ENCODE measurements around the gene PPP2R2C.

The PPP2R2C gene

DNA sequence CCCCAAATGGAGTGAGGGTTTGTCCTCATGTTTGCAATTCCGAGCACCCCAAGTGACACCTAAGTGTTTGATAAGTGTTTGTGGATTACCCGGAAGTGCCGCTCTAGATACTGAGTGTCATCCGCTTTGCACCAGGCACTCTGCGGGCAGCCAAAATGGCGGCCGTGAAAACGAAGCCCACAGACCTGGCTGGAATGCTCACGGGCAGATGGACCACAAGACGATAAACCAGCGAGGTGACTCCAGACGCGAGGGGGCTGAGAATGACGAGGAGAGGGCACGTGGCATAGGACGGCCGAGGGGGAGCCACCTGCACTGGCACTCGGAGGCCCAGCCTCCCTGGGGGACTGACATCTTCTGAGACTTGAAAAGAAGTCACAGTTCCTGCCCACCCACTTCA lies 51.0 kb downstream of the PPP2R2C start:
- no peak for DNase-seq

DNA sequence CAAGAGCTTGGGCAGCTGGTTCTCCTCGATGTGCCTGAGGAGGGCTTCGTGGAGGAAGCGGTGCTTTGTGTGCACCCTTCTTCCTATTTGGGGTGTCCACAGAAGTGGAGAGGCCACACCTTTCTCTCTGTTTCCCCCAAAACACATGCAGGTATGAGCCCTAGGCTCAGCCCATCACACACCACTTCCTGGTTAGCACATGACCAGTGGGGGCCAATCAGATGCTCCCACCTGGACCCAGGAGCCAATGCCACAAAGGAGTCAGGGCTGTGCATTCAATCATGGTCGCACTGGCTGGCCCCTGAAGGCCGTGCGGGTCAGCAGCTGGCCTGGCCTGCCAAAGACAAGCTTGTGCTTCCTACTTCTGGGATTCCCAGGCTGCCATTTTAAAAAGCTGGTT lies 51.4 kb downstream of the PPP2R2C start:
- no peak for DNase-seq

DNA sequence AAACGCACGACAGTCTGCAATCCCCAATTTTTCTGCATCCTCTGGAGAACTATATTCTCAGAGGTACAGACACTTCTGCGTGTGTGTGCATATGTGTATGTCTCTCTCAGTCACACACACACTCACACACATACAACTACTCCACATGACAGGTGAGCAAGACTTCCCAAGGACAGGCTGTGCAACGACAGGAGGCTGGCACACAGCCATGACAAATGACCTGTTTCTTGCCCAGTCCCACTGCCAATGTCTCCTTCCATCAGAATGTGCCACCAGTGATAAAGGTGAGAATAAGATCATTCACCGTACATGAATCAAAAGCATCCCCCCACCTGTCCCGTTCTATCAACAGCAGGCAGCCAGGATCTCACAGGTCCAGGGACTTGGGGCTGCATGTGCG lies 52.4 kb downstream of the PPP2R2C start:
- no peak for DNase-seq

DNA sequence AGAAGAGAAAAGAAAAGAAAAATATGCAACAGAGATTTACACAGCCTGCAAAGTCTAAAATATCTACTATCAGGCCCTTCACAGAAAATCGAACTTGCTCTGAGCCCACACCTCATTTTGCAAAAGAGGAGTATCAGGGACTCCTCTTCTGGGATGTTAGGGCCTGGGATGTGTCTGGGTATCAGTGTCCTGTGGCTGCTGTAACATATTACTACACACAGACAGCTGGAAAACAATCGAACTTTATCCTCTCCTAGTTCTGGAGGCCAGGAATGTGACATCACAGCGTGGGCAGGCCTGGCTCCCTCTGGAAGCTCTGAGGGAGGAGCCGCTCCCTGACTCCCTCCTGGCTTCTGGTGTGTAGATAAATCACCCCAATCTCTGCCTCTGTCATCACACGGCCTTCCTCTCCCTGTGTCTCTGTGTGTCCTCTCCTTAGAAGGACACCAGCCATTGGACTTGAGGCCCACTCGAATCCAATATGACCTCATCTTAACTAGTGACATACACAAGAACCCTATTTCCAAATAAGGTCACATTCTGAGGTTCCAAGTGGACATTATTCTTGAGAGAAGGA lies 52.9 kb downstream of the PPP2R2C start:
- no peak for DNase-seq

DNA sequence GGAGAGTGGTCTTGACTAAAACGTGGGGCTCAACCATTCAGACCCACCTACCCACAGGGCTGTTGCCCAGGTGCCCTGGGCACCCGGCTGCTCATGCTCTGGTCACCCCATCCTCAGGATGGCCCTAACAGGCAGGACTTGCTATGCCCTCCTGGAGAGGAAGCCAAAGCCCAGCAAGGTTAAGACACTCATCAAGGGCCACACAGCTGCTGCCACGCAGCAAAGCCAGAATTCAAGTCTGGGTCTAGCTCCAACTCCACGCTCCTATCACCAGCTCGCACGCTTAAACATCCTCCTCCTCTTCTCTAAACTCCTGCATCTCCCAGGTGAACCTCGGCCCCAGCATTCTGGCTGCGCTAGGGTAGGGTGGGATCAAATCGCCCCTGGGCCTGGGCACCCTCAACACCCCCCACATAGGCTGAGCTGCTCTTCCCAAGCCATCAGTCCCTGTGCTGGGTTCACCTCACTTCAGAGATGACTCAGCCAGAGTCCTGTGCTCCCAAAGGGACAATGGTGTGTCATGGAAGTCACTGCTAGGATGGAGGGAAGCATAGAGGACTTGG lies 54.1 kb downstream of the PPP2R2C start:
- no peak for DNase-seq

- no peak for DNase-seq
Observed at GRCh38 chr4:6417516-6418050, 54.8 kb downstream of the PPP2R2C start.

DNA sequence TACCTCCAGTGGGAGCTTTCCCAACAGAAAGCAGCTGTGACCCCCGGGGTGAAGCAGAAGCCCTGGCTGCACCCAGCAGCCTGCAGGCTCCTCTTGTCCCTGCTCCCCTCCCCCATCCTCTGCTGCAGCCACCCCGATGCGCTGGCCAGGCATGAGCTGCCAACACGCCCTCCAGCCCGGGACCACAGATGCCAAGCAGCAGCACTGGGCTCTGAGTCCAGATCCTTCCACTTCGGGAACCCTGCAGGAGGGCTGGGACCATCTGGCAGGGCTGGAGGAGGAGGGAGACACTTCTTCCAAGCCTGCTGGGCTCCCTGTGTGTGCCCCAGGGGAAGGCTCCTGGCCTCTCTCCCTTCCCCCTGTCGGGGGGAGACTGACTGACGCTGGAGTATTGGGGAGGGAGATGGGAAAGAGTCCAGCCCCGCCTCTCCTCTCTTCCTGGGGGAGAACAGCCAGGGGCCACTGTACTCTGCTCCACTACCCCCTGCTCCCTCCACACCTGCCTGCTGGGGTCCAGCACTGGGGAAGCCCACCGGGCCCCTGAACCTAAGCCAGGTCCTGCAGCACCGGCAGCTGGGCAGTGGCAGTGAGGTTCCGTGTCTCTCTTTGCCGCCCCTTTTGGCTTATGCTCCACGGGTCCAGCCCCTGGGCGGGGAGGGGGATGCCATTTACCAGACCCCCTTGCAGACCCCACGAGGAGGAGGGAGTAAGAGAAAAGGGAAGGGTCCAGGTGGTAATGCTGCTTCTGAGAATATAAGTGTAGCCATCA lies 55.7 kb downstream of the PPP2R2C start:
- no peak for DNase-seq

- DNase-seq, result no peak
Observed at GRCh38 chr4:6415031-6415705, 57.2 kb downstream of the PPP2R2C start.

DNA sequence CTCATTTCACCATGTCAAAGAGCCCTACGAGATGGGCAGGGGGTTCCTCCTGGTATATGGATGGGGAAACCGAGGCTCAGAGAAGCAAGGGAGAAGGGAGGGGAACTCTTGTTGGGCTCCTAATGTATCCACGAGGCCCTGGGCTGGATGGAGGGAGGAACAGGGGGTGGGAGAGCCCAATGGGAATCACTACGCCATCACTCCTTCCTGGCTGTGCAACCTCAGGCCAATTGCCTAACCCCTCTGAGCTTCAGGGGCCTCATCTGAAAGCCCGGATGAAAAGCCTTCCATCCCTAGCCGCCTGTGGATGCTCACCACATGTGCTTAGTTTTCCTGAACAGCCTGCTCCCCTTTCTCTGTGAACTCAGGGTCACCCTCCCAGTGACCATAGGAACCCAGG lies 57.8 kb downstream of the PPP2R2C start:
- DNase-seq, result no peak

- DNase-seq, result no peak
Observed at GRCh38 chr4:6410664-6411063, 61.8 kb downstream of the PPP2R2C start.

- no peak for DNase-seq
Observed at GRCh38 chr4:6410068-6410467, 62.3 kb downstream of the PPP2R2C start.

- DNase-seq, result no peak
Observed at GRCh38 chr4:6409381-6409780, 63.0 kb downstream of the PPP2R2C start.

- DNase-seq, result no peak
Observed at GRCh38 chr4:6408263-6408662, 64.2 kb downstream of the PPP2R2C start.

DNA sequence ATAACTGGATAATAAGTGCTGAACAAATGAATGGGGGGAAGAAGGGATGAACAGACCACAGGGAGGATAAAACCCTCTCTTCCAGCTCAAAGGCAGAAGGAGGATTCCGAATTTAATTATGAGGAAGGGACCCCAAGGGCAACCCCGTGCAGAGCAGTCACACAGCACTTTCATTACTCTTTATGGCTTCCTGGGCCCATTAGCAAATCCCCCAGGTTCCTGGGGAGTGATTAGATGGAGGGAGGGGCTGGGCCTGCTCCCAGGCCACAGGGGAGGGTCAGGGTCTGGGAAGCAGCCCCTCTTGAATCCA lies 67.1 kb downstream of the PPP2R2C start:
- no peak for DNase-seq

DNA sequence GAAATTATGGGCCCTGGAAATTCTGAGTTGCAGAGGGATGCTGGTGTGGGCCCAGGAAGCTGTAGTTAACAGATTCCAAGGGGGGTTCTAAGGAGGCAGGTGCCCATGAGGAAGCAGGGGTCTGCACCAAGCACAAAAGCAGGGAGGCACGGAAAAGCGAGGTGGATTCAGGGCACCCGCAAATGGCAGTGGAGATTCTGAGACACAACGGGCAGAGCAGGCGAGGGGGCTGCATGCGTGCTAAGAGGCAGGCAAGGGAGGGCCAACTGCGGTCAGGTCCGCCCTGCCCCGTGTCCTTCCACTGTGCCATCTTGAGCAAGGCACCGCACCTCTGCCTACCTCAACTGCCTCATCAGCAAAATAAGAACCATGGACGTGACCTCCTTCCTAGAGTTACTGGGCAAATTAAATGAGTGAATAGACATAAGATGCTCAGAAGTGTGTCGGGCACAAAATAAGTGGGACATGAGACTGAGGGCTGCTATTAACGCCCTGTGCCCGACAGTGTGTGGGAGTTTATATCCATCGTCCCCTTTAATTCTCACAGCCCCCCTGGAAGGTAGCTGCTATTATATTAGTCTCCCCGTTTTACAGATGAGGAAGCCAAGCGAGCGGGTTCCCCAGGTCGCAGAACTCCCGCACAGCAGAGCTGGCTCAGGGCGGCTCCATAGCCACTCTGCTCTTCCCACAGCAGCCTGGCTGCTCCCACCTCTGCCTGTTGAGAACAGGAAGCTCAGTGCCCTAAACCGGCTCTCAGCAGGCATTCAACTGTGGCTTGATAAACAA lies 67.6 kb downstream of the PPP2R2C start:
- no peak for DNase-seq

DNA sequence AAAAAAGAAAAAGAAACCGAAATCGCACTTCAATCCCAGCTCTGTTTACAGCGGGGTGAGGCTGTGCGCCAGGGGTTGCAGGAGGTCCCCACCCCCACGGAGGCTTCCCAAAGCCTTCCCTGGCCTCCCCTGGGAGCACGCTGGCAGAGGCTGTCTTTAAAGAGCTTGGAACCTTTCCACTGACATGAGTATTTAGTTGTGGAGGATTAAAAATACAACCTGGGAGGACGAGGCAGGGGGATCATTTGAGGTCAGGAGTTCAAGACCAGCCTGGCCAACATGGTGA lies 69.1 kb downstream of the PPP2R2C start:
- no peak for DNase-seq

GRCh38 chr4:6402566-6403399 lies 69.6 kb downstream of the PPP2R2C start:
- DNase-seq, result peak in 1 of 2 experiments; percentile 6

DNA sequence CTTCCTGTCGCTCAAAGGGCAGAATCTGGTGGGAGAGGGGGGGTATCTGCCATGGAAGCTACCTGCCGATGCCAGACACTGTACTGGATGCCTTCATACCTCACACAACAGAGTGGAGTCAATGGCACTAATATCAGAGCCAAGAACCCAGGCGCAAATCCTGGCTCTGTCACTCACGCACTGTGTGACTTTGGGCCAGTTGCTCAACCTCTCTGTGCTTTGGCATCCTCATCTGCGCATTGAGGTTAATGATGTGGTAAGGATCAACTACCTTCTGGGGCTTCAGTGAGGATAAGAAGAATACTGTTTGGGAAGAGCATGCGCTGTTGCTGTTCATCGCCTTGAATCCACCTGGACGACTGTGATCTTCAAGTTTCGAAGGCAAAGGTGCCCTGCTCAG lies 70.6 kb downstream of the PPP2R2C start:
- no peak for DNase-seq

DNA sequence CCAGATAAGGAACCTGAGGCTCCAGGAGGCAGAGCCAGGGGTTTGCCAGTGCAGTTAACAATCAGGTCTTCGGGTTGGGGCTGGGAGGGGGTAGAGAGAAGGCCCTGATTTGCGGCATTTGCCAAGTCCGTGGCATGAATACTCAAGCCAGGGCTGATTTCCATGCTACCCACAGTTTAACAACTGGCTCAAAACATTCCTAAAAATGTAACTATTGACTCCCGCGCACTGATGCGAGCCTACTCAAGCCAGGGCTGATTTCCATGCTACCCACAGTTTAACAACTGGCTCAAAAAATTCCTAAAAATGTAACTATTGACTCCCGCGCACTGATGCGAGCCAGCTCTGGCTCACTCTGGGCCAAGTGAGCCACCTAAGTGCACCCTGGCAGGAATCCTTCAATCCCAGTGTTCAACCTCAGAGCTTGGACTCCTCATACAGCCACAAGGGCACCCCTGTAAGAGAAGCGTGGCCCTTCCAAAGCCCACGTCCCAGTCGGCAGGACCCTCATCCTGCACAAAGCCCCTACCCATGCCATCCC lies 75.6 kb downstream of the PPP2R2C start:
- no peak for DNase-seq

DNA sequence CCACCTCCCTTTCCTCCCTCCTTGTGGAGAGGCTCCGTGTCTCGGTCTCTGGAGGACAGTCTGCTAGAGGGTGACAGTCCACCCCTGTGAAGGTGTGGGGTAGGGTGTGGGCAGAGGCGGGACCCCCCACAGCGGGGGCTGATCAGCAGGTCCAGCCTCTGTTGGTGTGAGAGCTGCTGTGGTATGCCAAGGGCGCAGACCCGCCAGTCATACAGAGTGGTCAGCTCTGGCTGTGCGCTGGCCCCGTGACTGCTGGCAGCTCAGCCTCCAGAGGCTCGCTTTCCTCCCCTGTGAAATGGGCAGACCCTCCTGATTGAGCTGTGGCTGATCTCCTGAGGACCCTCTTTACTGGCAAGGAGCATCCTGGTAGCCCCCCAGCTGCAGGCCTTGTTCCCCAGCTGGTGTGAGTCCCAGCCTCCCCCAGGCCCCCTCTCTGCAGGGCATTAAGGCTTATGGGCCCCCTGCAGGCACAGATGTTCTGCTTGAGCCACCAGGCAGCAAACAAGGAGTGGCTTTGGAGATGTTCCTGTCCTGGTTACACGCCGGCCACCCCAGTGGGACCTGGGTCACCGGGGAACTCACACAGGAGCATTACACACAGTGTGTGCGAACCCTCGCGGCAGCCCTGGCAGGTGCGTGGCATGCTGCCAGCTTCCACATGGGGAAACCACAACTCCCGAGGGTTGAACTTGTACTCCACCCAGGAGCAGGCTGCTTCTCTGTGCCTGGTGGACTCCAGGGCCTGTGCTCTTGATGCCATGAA lies 76.8 kb downstream of the PPP2R2C start:
- DNase-seq, result no peak

- DNase-seq, result no peak
Observed at GRCh38 chr4:6394671-6395081, 77.7 kb downstream of the PPP2R2C start.
